NCI-H2196 (cell line): ENCODE results near the gene FSHR.

ENCODE experiments used
- DNase-seq: peaks from one replicate; lab custom pipeline; 2025; ENCODE audit not compliant: unreplicated experiment; lab: John Stamatoyannopoulos, UW

FSHR gene, protein sequence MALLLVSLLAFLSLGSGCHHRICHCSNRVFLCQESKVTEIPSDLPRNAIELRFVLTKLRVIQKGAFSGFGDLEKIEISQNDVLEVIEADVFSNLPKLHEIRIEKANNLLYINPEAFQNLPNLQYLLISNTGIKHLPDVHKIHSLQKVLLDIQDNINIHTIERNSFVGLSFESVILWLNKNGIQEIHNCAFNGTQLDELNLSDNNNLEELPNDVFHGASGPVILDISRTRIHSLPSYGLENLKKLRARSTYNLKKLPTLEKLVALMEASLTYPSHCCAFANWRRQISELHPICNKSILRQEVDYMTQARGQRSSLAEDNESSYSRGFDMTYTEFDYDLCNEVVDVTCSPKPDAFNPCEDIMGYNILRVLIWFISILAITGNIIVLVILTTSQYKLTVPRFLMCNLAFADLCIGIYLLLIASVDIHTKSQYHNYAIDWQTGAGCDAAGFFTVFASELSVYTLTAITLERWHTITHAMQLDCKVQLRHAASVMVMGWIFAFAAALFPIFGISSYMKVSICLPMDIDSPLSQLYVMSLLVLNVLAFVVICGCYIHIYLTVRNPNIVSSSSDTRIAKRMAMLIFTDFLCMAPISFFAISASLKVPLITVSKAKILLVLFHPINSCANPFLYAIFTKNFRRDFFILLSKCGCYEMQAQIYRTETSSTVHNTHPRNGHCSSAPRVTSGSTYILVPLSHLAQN

DNA sequence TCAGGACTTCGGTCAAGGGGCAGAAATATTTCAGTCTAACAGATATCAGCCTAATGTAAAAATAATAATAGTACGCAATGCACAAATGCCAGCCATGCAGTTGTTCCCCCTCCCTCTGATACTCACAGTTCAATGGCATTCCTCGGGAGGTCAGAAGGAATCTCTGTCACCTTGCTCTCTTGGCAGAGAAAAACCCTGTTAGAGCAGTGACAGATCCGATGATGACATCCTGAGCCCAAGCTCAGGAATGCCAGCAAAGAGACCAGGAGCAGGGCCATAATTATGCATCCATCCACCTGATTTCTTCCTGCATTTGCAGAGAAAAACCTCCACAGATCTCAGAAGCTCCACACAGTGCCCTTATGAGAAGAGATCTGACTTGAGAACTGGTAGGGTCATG lies at the start of gene FSHR:
TSS of gene FSHR (minus strand) at position 376 of the 400 bp plus-strand sequence. CDS start at position 278, 98 bp downstream.
- no peak for DNase-seq

- no peak for DNase-seq
Observed at GRCh38 chr2:49199266-49199665, 45.0 kb upstream of the FSHR start.

GRCh38 chr2:49194701-49195100 lies 40.4 kb upstream of the FSHR start:
- no peak for DNase-seq

- DNase-seq = no peak
Observed at GRCh38 chr2:49192036-49192435, 37.7 kb upstream of the FSHR start.

- DNase-seq = no peak
Observed at GRCh38 chr2:49189512-49190225, 35.4 kb upstream of the FSHR start.

DNA sequence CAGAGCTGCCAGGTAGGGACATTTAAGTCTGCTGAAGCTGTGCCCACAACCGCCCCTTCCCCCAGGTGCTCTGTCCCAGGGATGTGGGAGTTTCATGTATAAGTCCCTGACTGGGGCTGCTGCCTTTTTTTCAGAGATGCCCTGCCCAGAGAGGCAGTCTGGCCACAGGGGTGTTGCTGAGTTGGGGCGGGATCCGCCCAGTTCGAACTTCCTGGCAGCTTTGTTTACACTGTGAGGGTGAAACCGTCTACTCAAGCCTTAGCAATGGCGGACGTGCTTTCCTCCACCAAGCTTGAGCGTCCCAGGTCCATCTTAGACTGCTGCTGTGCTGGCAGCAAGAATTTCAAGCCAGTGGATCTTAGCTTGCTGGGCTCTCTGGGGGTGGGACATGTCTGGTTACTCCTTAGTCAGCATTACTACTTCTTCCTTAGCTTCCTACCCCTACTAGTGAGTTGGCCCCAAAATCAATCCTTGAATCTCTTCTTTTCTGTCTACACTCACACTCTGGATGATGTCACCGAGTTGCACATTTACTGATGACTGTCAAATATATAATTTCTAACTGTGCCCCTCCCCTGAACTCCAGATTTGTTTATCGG lies 31.8 kb upstream of the FSHR start:
- no peak for DNase-seq

- DNase-seq = no peak
Observed at GRCh38 chr2:49178656-49179055, 24.3 kb upstream of the FSHR start.

- DNase-seq = no peak
Observed at GRCh38 chr2:49177194-49177593, 22.9 kb upstream of the FSHR start.

GRCh38 chr2:49175831-49176230 lies 21.5 kb upstream of the FSHR start:
- DNase-seq = no peak

- DNase-seq = no peak
Observed at GRCh38 chr2:49174750-49175149, 20.4 kb upstream of the FSHR start.

DNA sequence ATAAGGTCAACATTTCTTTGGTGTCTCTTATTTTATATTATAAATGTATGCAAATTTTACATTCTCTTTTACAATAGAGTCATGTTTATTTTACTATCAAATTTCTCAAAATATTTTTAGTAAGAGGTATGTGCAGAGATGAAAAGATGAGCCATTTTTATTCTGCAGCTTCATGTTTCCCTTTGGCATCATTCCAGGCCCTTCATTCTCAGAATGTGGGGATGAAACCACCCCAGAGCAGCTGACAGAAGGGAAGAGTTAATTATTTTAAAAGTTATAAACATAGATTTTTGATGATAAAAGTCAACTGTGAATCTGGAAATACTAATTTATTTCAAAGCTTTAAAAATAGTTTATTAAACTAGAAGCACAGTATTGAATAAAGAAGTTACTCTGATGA lies 12.8 kb upstream of the FSHR start:
- no peak for DNase-seq

- DNase-seq = no peak
Observed at GRCh38 chr2:49165662-49166061, 11.3 kb upstream of the FSHR start.

DNA sequence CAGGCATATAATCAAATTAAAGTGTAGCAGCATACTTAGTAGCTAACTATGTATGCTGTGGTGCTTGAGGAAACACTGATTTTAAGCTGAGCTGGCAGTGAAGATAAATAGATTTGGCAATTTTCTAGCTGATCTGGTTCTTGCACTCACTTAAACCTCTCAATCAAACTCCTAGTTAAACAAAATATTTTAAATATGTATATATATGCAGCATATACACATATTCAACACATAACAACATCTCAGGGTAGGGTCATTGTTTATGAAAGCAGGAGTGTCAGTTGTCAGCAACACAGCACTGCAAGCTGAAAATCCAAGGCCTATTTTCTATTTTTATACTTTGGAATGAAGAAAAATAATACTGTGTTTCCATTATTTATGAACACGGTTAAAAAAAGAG lies 10.4 kb upstream of the FSHR start:
- no peak for DNase-seq

DNA sequence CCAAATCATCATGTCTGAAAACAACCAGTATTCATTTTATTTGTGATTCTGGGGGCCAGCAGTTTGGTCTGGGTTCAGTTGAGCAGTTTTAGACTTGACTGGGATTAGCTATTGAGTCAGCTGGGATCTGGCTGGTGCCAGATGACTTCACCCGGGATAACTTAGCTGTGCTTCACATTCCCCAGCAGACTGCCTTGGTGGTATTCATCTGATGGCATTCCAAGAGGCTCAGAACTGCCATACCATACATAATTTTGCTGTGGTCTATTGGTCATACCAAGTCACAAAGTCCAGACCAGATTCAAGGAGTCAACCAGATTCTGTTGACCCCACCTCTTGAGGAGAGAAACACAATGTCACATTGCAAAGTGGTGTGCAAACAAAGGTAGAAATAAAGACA lies 7.8 kb upstream of the FSHR start:
- DNase-seq = no peak

DNA sequence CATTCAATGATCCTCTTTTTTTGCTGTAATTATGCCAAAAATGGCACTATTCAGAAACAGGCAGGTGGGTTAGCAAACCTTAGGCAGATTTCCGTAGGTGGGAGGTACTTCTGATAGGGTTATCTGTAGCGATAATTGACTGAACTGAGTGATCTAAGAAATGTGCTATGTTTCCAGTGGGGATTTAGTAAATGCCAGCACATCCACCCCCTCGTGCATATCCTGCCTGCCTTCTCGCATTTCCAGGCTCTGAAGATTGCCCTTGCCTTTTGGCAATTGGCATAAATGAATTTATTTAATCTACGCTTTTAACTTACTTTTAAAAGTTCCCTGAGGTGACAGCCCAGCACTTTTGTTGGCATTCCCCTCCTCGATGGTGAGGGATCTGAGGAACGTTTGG lies 576 bp upstream of the FSHR start:
- DNase-seq = no peak

DNA sequence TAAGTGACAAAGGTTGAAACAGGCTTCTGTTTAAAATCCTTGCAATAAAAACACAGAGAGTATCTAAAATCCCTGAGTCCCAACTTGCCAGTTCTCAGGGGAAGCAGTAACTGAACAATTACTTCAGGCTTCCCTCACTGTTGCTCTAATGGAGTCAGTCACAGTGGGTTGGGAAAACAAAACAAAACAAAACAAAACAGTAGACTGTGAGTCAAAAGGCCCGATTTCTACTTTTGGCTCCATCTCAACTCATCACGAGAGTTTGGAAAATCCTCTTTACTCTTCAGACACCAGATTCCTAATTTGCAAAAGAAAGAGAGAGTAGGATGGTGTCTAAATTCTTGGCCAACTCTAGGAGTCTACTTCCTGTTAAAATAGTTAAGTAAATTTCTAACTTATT lies 1.1 kb downstream of the FSHR start:
- DNase-seq = no peak

- no peak for DNase-seq
Observed at GRCh38 chr2:49152824-49153223, 1.5 kb downstream of the FSHR start.

- DNase-seq = no peak
Observed at GRCh38 chr2:49146401-49146800, 7.9 kb downstream of the FSHR start.

GRCh38 chr2:49131801-49132200 lies 22.5 kb downstream of the FSHR start:
- DNase-seq = no peak

DNA sequence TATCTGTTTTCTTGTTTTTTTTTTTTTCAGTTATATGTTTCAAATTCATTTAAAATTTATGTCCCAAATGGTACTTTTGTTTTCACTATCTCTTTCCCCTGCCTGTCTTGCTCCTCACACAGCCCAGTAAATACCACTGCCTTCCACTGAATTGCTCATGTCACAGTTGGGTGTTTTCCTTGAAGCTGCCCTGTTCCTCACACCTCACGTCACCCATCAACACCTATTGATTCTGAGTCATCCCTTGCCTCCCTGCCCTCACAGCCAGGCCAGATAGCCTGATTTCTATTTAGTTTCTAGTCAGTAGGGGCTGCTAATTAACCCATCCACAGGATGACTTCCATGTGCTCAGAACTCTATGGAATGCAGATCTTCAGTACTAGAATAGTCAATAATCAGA lies 25.3 kb downstream of the FSHR start:
- DNase-seq = no peak

GRCh38 chr2:49123600-49123999 lies 30.7 kb downstream of the FSHR start:
- DNase-seq = no peak

DNA sequence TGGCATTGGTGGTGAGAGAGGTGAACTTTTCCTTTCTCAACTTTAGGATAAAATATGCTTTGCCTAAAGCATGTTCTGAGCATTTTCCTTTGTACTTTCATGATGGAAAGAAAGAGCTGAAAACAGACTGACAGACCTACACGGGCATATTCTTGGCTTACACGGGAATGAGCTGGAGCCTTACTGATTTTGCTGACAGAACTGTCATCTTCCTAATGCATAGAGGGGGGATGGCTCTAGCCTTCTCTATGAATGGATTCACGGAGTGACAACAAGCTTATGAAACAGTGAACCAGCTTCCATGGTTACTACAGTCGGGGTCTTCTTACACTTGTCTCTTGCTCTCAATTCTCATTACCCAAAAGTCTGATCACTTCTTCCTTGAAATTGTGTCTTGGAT lies 32.2 kb downstream of the FSHR start:
- no peak for DNase-seq
